GM12878 (cell line): Measurements from ENCODE around the gene LAMA2. TPM values are rescaled to one million over a fixed set of nuclear protein-coding genes. Genes with fewer than 3 reads are reported as not detected.

Source experiments
- ATAC-seq: fragments of 200-7000 bp; cut with Tn5 transposase; 3 replicates; pipeline ENCODE4 v1.9.1; 2020; ENCODE audit warnings: mild to moderate bottlenecking, moderate library complexity
- BruUV-seq: library from RNA; stranded (reverse); fragments of 400-500 nt; replicated peaks from 2 replicates; lab custom pipeline; 2021; lab: Mats Ljungman, UMichigan
- CTCF ChIA-PET: fragments of 300-600 bp; sonication (Branson Sonifier 250); formaldehyde crosslinking; extraction: SDS; loops from one replicate; lab custom pipeline; 2021; ENCODE audit warnings: inconsistent platforms; lab: Yijun Ruan, JAX
- POLR2A ChIA-PET: fragments of 350-600 bp; formaldehyde crosslinking; extraction: SDS; loops from one replicate; lab custom pipeline; 2021; ENCODE audit warnings: inconsistent platforms; lab: Charles Lee
- RAD21 ChIA-PET: fragments of 300-600 bp; sonication (Branson Sonifier 250); formaldehyde crosslinking; loops from one replicate; lab custom pipeline; 2023; ENCODE audit warnings: antibody characterized with exemption; ENCODE audit not compliant: unreplicated experiment; lab: Charles Lee
- SMC1A ChIA-PET: fragments of 300-600 bp; sonication (Branson Sonifier 250); formaldehyde crosslinking; loops from one replicate; lab custom pipeline; 2023; ENCODE audit not compliant: unreplicated experiment, uncharacterized antibody; lab: Charles Lee
- DNase-seq: peaks from one replicate; pipeline ENCODE4 v3.0.0-alpha.2; 2011; ENCODE audit warnings: low read depth, low spot score
- FAIRE-seq: peaks from 3 replicates; lab custom pipeline; 2011; peaks lifted over from hg19 to GRCh38; lab: Jason Lieb, UNC
- H2AFZ ChIP-seq: 2 replicates; pipeline ENCODE4 v1.6.0; 2011; ENCODE audit warnings: low read depth, low read length, control low read depth; ENCODE audit not compliant: control insufficient read depth
- H3K27ac ChIP-seq: 2 replicates; pipeline ENCODE4 v1.5.1; 2011; ENCODE audit warnings: control low read depth; ENCODE audit not compliant: control insufficient read depth, insufficient read depth
- H3K27me3 ChIP-seq, 2 experiments: replicated peaks in 1 of 2; 2 replicates each; pipeline versions ENCODE4 v1.6.0 to v1.6.1; 2011; ENCODE audit warnings: low read length in 1 of 2; ENCODE audit not compliant: control insufficient read depth in 2 of 2, insufficient read depth in 2 of 2
- H3K36me3 ChIP-seq, 2 experiments: 2 replicates each; pipeline ENCODE4 v1.5.1; 2011; ENCODE audit warnings: low read length in 1 of 2; ENCODE audit not compliant: control insufficient read depth in 2 of 2, insufficient read depth in 2 of 2
- H3K4me1 ChIP-seq: 2 replicates; pipeline ENCODE4 v1.6.1; 2011; ENCODE audit warnings: mild to moderate bottlenecking, low read length, moderate library complexity, mixed read lengths; ENCODE audit not compliant: control insufficient read depth, insufficient read depth
- H3K4me2 ChIP-seq: 2 replicates; pipeline ENCODE4 v1.6.0; 2011; ENCODE audit warnings: control low read depth; ENCODE audit not compliant: control insufficient read depth, insufficient read depth
- H3K4me3 ChIP-seq: fragments of 200-600 bp; sonication (generic); 2 replicates; pipeline ENCODE4 v1.5.1; 2016
- H3K79me2 ChIP-seq: 2 replicates; pipeline ENCODE4 v1.6.0; 2011; ENCODE audit warnings: low read length; ENCODE audit not compliant: control insufficient read depth, insufficient read depth
- H3K9ac ChIP-seq: 2 replicates; pipeline ENCODE4 v1.8.0; 2011; ENCODE audit warnings: low read length, control low read depth, mixed read lengths; ENCODE audit not compliant: control insufficient read depth, insufficient read depth
- H3K9me3 ChIP-seq: replicated peaks from 3 replicates; pipeline ENCODE4 v1.5.1; 2011; ENCODE audit warnings: mild to moderate bottlenecking, low read length; ENCODE audit not compliant: control insufficient read depth, insufficient read depth
- H4K20me1 ChIP-seq: 2 replicates; pipeline ENCODE4 v1.6.0; 2011; ENCODE audit not compliant: control insufficient read depth, insufficient read depth
- BMI1 ChIP-seq: fragments of 450-650 bp; IDR thresholded peaks from 2 replicates; pipeline ENCODE4 v1.6.1; 2016; ENCODE audit warnings: mild to moderate bottlenecking, moderate library complexity, borderline replicate concordance
- CHD2 ChIP-seq: IDR thresholded peaks from 2 replicates; pipeline ENCODE4 v1.6.1; 2011; ENCODE audit warnings: low read depth, low read length, improper control_type of control experiment, borderline replicate concordance
- CREM ChIP-seq: IDR thresholded peaks from 2 replicates; pipeline ENCODE4 v1.6.1; 2014; ENCODE audit warnings: antibody characterized with exemption, low read depth
- KLF5 ChIP-seq: fragments of 450-650 bp; IDR thresholded peaks from 2 replicates; pipeline ENCODE4 v1.6.1; 2014; ENCODE audit warnings: mild to moderate bottlenecking; ENCODE audit not compliant: partially characterized antibody
- MEF2B ChIP-seq: fragments of 450-650 bp; IDR thresholded peaks from 2 replicates; pipeline ENCODE4 v1.6.1; 2018; ENCODE audit warnings: mild to moderate bottlenecking, moderate library complexity; ENCODE audit not compliant: partially characterized antibody, poor library complexity, severe bottlenecking
- NKRF ChIP-seq: fragments of 450-650 bp; conservative IDR thresholded peaks from 2 replicates; pipeline ENCODE4 v1.6.1; 2017; ENCODE audit warnings: mild to moderate bottlenecking, moderate library complexity
- NRF1 ChIP-seq: conservative IDR thresholded peaks from 2 replicates; pipeline ENCODE4 v1.6.1; 2011; ENCODE audit warnings: mild to moderate bottlenecking, low read depth, low read length, improper control_type of control experiment
- POLR2A ChIP-seq: IDR thresholded peaks from 2 replicates; pipeline ENCODE4 v1.6.1; 2011; ENCODE audit warnings: low read depth, mild to moderate bottlenecking, low read length
- REST ChIP-seq: IDR thresholded peaks from 2 replicates; pipeline ENCODE4 v1.6.1; 2012; ENCODE audit warnings: mild to moderate bottlenecking, low read depth, low read length
- SIN3A ChIP-seq: IDR thresholded peaks from 2 replicates; pipeline ENCODE4 v1.6.1; 2012; ENCODE audit warnings: low read depth, low read length, improper control_type of control experiment
- SMC3 ChIP-seq: IDR thresholded peaks from 2 replicates; pipeline ENCODE4 v1.6.1; 2011; ENCODE audit warnings: low read length, improper control_type of control experiment, borderline replicate concordance
- SREBF2 ChIP-seq: IDR thresholded peaks from 2 replicates; pipeline ENCODE4 v1.6.1; 2012; ENCODE audit warnings: mild to moderate bottlenecking, low read length
- SRF ChIP-seq, 2 experiments: IDR thresholded peaks; 2 replicates each; pipeline ENCODE4 v1.6.1; 2011; ENCODE audit warnings: low read depth in 2 of 2, low read length in 2 of 2, mild to moderate bottlenecking in 1 of 2, moderate library complexity in 1 of 2
- YBX1 ChIP-seq: fragments of 450-650 bp; IDR thresholded peaks from 2 replicates; pipeline ENCODE4 v1.6.1; 2016; ENCODE audit warnings: antibody characterized with exemption
- ZBTB40 ChIP-seq: fragments of 450-650 bp; IDR thresholded peaks from 2 replicates; pipeline ENCODE4 v1.6.1; 2016; ENCODE audit warnings: mild to moderate bottlenecking, moderate library complexity, borderline replicate concordance
- ZNF622 ChIP-seq: fragments of 450-650 bp; IDR thresholded peaks from 2 replicates; pipeline ENCODE4 v1.6.1; 2017; ENCODE audit warnings: mild to moderate bottlenecking, inconsistent platforms
- WGBS: methylation state at CpG from one replicate; pipeline ENCODE4 v1.1.6; 2016; ENCODE audit warnings: low lambda C conversion rate; ENCODE audit not compliant: insufficient replicate concordance, insufficient coverage; ENCODE audit errors: missing lambda C conversion rate; 5-methylcytosine and 5-hydroxymethylcytosine counted together
- in situ Hi-C: fragments of 300-500 bp; cut with MboI; formaldehyde crosslinking; loops from 9 replicates; pipeline ENCODE4 v1.14.3; 2018; ENCODE audit warnings: mixed read lengths
- intact Hi-C: fragments of 100-400 bp; cut with micrococcal nuclease; formaldehyde crosslinking; loops from one replicate; pipeline ENCODE4 v1.14.2; 2022; ENCODE audit not compliant: unreplicated experiment
- polyA plus RNA-seq, 11 experiments: library from polyadenylated mRNA; depleted of rRNA in 4 of 11; unstranded in 6 of 11; stranded (reverse) in 5 of 11; fragments of >200 nt; fragmentation: Nextera tagmentation in 4 of 11; fragmentation: Illumina TruSeq in 1 of 11; extraction: Ambion mirVana in 4 of 11; extraction: Trizol in 1 of 11; gene quantifications; 1 replicate in 1 of 11; 2 replicates in 10 of 11; pipeline versions ENCODE4 v1.2.1 to v1.2.3, GENCODE V29; 2011 to 2016; ENCODE audit warnings: inconsistent platforms in 2 of 11, missing spikeins in 2 of 11, low read depth in 1 of 11
- total RNA-seq, 4 experiments: library from RNA; depleted of rRNA in 3 of 4; stranded (reverse); fragments of >200 nt in 3 of 4; fragmentation: Illumina TruSeq in 1 of 4; extraction: Trizol in 1 of 4; gene quantifications; 2 replicates each; pipeline versions ENCODE4 v1.2.1 to v1.2.3, GENCODE V29; 2013 to 2021

The LAMA2 gene
- total and polyA plus RNA-seq, 10 of the 15 experiments (the other 5 are each of a cell fraction or from before 2014, with no cell fraction given) = 0.04 to 2.0 (median 0.37) TPM; not detected in 1

- TF ChIP-seq NKRF (no peak), KLF5 (no peak), NRF1 (no peak), SMC3 (no peak), CHD2 (no peak), CREM (no peak)
Measured at GRCh38 chr6:129440691-129441090, 557.8 kb downstream of the LAMA2 start (continued).

- intact Hi-C loops = no loop called here
- in situ Hi-C loops = no loop called here
- Histone ChIP-seq H2AFZ (no peak overlapping the region), H3K4me2 (no peak overlapping the region), H4K20me1 (no peaks in the 10 kb centered on the region), H3K4me3 (no peak overlapping the region), H3K9me3 (no peaks in the 10 kb centered on the region), H3K27me3 (peaks cover 0 to 8% of the 10 kb centered on the region in 2 experiments; a peak in 1 of 4 replicates), H3K4me1 (peaks cover 8% of the 10 kb centered on the region; the same call in 1 of the 2 replicates), H3K36me3 (no peaks in the 10 kb centered on the region), H3K27ac (no peak overlapping the region), H3K9ac (no peak overlapping the region), H3K79me2 (no peaks in the 10 kb centered on the region)
- ChIA-PET RAD21 (no interaction called here), POLR2A (no interaction called here), CTCF (no interaction called here), SMC1A (interaction anchor here (0.9 kb wide), 1 partner anchor 11 kb away, joined by 3 read pairs; no protein-coding TSS in a partner anchor)
- 35% methylated on average over 3 of the region's 3 CpGs for WGBS
- no TSS peak for BruUV-seq
- no peak for FAIRE-seq
- no peak for DNase-seq
- no peak for ATAC-seq
- no peak for TF ChIP-seq SRF (IDR thresholded peaks at IDR 0.05; ENCODE audit: low read depth in 2 of 2, low read length in 2 of 2)
- TF ChIP-seq POLR2A = no peak
- TF ChIP-seq BMI1 = no peak
- no peak for TF ChIP-seq YBX1
- no peak for TF ChIP-seq SIN3A
- no peak for TF ChIP-seq REST
- TF ChIP-seq MEF2B = no peak
- no peak for TF ChIP-seq SREBF2
- TF ChIP-seq ZNF622 = no peak
- no peak for TF ChIP-seq ZBTB40
Measured at GRCh38 chr6:129444683-129445082, 561.7 kb downstream of the LAMA2 start.
